ENCODE results near the gene OR2G3. TPM values are rescaled to one million over a fixed set of nuclear protein-coding genes. Genes with fewer than 3 reads are reported as not detected.
A peak's percentile ranks its signal among the peaks of the same experiment; 100 is the strongest.

The OR2G3 gene
- total and polyA plus RNA-seq, 9 of the 15 experiments (the other 6 are each of a cell fraction or from before 2014, with no cell fraction given): not detected

- intact Hi-C loops (cut with micrococcal nuclease) (no loop called here), in situ Hi-C loops (cut with MboI) (no loop called here)
- no peaks in the 10 kb centered on the region for H3K9me1 ChIP-seq (ENCODE audit: control insufficient read depth, insufficient read depth, low read length)
- ATAC-seq: no peak
- peaks cover 0 to 7% of the 10 kb centered on the region in 2 experiments; a peak in 1 of 5 replicates for H3K4me1 ChIP-seq (replicated peaks in 1 of 2; ENCODE audit: control insufficient read depth in 2 of 2, insufficient read depth in 2 of 2, low read length in 2 of 2)
- H3K36me3 ChIP-seq (ENCODE audit: control insufficient read depth, insufficient read depth, low read length): no peaks in the 10 kb centered on the region
- WGBS (ENCODE audit: insufficient coverage, low coverage, missing lambda C conversion rate): 0% methylated on average over 6 of the region's 6 CpGs
- no TSS peak for BruUV-seq (replicated peaks)
- DNase-seq (ENCODE audit: extremely low read depth in 1 of 4, low spot score in 3 of 4): no peak
- no peak overlapping the region for H3K9ac ChIP-seq (ENCODE audit: insufficient read depth in 1 of 2, low read depth in 2 of 2, low read length in 2 of 2)
- H3K79me2 ChIP-seq (ENCODE audit: control insufficient read depth, insufficient read depth, low read length): no peaks in the 10 kb centered on the region
- no peak overlapping the region for H3K4me3 ChIP-seq
- peak overlapping the region; percentile 68; the same call in 1 of the 2 replicates for H2AFZ ChIP-seq (ENCODE audit: low read depth, low read length)
- no peaks in the 10 kb centered on the region; the same call in 1 of the 2 replicates for H3K9me3 ChIP-seq (replicated peaks; ENCODE audit: control insufficient read depth, insufficient read depth, low read depth, low read length)
- FAIRE-seq: no peak
- POLR2A ChIA-PET: interaction anchor here (0.7 kb wide), 1 partner anchor 9 kb away, joined by 3 read pairs; no protein-coding TSS in a partner anchor
- no peak overlapping the region for H3K4me2 ChIP-seq (ENCODE audit: insufficient read depth, low read length)
- no peaks in the 10 kb centered on the region for H4K20me1 ChIP-seq (replicated peaks; ENCODE audit: control insufficient read depth, insufficient read depth, low read length)
- no peak overlapping the region for H3K27ac ChIP-seq (ENCODE audit: extremely low read depth, low read depth, low read length)
- no peaks in the 10 kb centered on the region for H3K27me3 ChIP-seq (ENCODE audit: control insufficient read depth in 2 of 2, insufficient read depth in 2 of 2, low read length in 2 of 2)
- CTCF ChIA-PET (ENCODE audit: low intra/inter-chr PET ratio): no interaction called here
- TF ChIP-seq SIRT6 (IDR thresholded peaks at IDR 0.05; ENCODE audit: low read depth, low read length): no peak
- TF ChIP-seq, protein P1, sequence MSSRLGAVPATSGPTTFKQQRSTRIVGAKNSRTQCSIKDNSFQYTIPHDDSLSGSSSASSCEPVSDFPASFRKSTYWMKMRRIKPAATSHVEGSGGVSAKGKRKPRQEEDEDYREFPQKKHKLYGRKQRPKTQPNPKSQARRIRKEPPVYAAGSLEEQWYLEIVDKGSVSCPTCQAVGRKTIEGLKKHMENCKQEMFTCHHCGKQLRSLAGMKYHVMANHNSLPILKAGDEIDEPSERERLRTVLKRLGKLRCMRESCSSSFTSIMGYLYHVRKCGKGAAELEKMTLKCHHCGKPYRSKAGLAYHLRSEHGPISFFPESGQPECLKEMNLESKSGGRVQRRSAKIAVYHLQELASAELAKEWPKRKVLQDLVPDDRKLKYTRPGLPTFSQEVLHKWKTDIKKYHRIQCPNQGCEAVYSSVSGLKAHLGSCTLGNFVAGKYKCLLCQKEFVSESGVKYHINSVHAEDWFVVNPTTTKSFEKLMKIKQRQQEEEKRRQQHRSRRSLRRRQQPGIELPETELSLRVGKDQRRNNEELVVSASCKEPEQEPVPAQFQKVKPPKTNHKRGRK (tag; IDR thresholded peaks at IDR 0.05): peak; percentile 41; the same call in 1 of the 2 replicates
These were observed 33.4 kb downstream of the OR2G3 start for GRCh38 chr1:247638781-247639180.

- Histone ChIP-seq H3K79me2 (ENCODE audit: control insufficient read depth, insufficient read depth, low read length) (no peaks in the 10 kb centered on the region), H3K9ac (ENCODE audit: insufficient read depth in 1 of 2, low read depth in 2 of 2, low read length in 2 of 2) (peak overlapping the region in 1 of 2 experiments; percentile 79; a peak in 2 of 4 replicates), H3K4me3 (peak overlapping the region; percentile 22; the same call in 1 of the 2 replicates), H3K4me2 (ENCODE audit: insufficient read depth, low read length) (peak overlapping the region; percentile 68), H3K9me3 (replicated peaks; ENCODE audit: control insufficient read depth, insufficient read depth, low read depth, low read length) (no peaks in the 10 kb centered on the region; the same call in 1 of the 2 replicates), H4K20me1 (replicated peaks; ENCODE audit: control insufficient read depth, insufficient read depth, low read length) (no peaks in the 10 kb centered on the region), H3K9me1 (ENCODE audit: control insufficient read depth, insufficient read depth, low read length) (no peaks in the 10 kb centered on the region), H3K27ac (ENCODE audit: extremely low read depth, low read depth, low read length) (no peak overlapping the region), H3K27me3 (ENCODE audit: control insufficient read depth in 2 of 2, insufficient read depth in 2 of 2, low read length in 2 of 2) (no peaks in the 10 kb centered on the region), H3K4me1 (replicated peaks in 1 of 2; ENCODE audit: control insufficient read depth in 2 of 2, insufficient read depth in 2 of 2, low read length in 2 of 2) (peaks cover 0 to 7% of the 10 kb centered on the region in 2 experiments; a peak in 1 of 5 replicates), H3K36me3 (ENCODE audit: control insufficient read depth, insufficient read depth, low read length) (no peaks in the 10 kb centered on the region), H2AFZ (ENCODE audit: low read depth, low read length) (peak overlapping the region; percentile 74; the same call in 1 of the 2 replicates)
- in situ Hi-C loops (cut with MboI): no loop called here
- FAIRE-seq: no peak
- peak; percentile 66 to 73 (median 67) for DNase-seq (ENCODE audit: extremely low read depth in 1 of 4, low spot score in 3 of 4)
- CTCF ChIA-PET (ENCODE audit: low intra/inter-chr PET ratio): no interaction called here
- WGBS (ENCODE audit: insufficient coverage, low coverage, missing lambda C conversion rate): 5% methylated on average over 43 of the region's 55 CpGs
- no TSS peak for BruUV-seq (replicated peaks)
- intact Hi-C loops (cut with micrococcal nuclease): no loop called here
- POLR2A ChIA-PET: no interaction called here
- peak; percentile 100 for ATAC-seq
- TF ChIP-seq ZNF583 (CRISPR knock-in tag; IDR thresholded peaks at IDR 0.05) (0 out of 2 replicates have a peak, but pooled peaks have one; percentile 48), SNAPC5 (CRISPR knock-in tag; IDR thresholded peaks at IDR 0.05) (no peak), NRF1 (conservative IDR thresholded peaks at IDR 0.05 in 1 of 2, IDR thresholded peaks at IDR 0.05 in 1 of 2) (peak; percentile 89 to 91), RNF2 (IDR thresholded peaks at IDR 0.05) (peak; percentile 27; the same call in 1 of the 2 replicates), L3MBTL2 (IDR thresholded peaks at IDR 0.05) (peak; percentile 96), NR4A1 (CRISPR knock-in tag; IDR thresholded peaks at IDR 0.05) (0 out of 2 replicates have a peak, but pooled peaks have one; percentile 47), NR4A1 (tag; IDR thresholded peaks at IDR 0.05) (peak; percentile 32; the same call in 1 of the 2 replicates), MAZ (CRISPR knock-in tag; conservative IDR thresholded peaks at IDR 0.05 in 1 of 2, IDR thresholded peaks at IDR 0.05 in 1 of 2) (peak; percentile 50 to 83), RBFOX2 (IDR thresholded peaks at IDR 0.05; ENCODE audit: low read depth, low read length) (peak; percentile 51), HNRNPLL (IDR thresholded peaks at IDR 0.05; ENCODE audit: low read depth, low read length, poor library complexity, severe bottlenecking) (peak; percentile 41)
- TF ChIP-seq, protein P2, sequence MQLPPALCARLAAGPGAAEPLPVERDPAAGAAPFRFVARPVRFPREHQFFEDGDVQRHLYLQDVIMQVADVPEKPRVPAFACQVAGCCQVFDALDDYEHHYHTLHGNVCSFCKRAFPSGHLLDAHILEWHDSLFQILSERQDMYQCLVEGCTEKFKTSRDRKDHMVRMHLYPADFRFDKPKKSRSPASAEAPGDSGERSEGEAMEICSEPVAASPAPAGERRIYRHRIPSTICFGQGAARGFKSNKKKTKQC (CRISPR knock-in tag; IDR thresholded peaks at IDR 0.05): 0 out of 2 replicates have a peak, but pooled peaks have one; percentile 25
These were observed 34.1 kb downstream of the OR2G3 start for GRCh38 chr1:247639381-247639981.
